ENCODE data around the gene ENTPD7.
A peak's percentile ranks its signal among the peaks of the same experiment; 100 is the strongest.
"Not testable (repeated sequence)": the region's sequence is repeated elsewhere in the genome, so short reads cannot be mapped to it uniquely, and the experiment has no call there.

Gene ENTPD7

GRCh38 chr10:99693933-99694583 lies 34.7 kb downstream of the ENTPD7 start:
- no peak for DNase-seq

GRCh38 chr10:99695761-99696160 lies 36.5 kb downstream of the ENTPD7 start:
- no peak for DNase-seq

- no peak for DNase-seq
Observed at GRCh38 chr10:99698504-99699080, 39.3 kb downstream of the ENTPD7 start.

- no peak for DNase-seq
Observed at GRCh38 chr10:99700649-99701048, 41.3 kb downstream of the ENTPD7 start.

GRCh38 chr10:99708428-99709012 lies 49.2 kb downstream of the ENTPD7 start:
- DNase-seq: no peak

GRCh38 chr10:99709480-99710229 lies 50.3 kb downstream of the ENTPD7 start:
- no peak for DNase-seq

GRCh38 chr10:99711129-99711719 lies 51.9 kb downstream of the ENTPD7 start:
- no peak for DNase-seq

- no peak for DNase-seq
Observed at GRCh38 chr10:99714446-99714845, 55.1 kb downstream of the ENTPD7 start.

GRCh38 chr10:99720387-99720786 lies 61.1 kb downstream of the ENTPD7 start:
- no peak for DNase-seq

GRCh38 chr10:99730026-99730425 lies 70.7 kb downstream of the ENTPD7 start:
- DNase-seq: peak; percentile 77

GRCh38 chr10:99731306-99732032 lies 72.2 kb downstream of the ENTPD7 start:
- DNase-seq: no peak

- DNase-seq: peak; percentile 93
Observed at GRCh38 chr10:99732033-99732842, 72.9 kb downstream of the ENTPD7 start, which contains the start of the genes COX15 and CUTC. Gene COX15, minus strand, starts transcription at chr10:99732127. Its CDS starts 78 bp downstream, at chr10:99732049. Gene CUTC, plus strand, starts transcription at chr10:99732234. Its CDS starts 115 bp downstream, at chr10:99732349.

- no peak for DNase-seq
Observed at GRCh38 chr10:99733366-99733765, 74.1 kb downstream of the ENTPD7 start.

- DNase-seq: not testable (repeated sequence)
Observed at GRCh38 chr10:99734111-99734510, 74.8 kb downstream of the ENTPD7 start.

- no peak for DNase-seq
Observed at GRCh38 chr10:99740260-99740659, 81.0 kb downstream of the ENTPD7 start.

GRCh38 chr10:99740933-99741559 lies 81.7 kb downstream of the ENTPD7 start:
- DNase-seq: no peak

GRCh38 chr10:99742254-99742653 lies 82.9 kb downstream of the ENTPD7 start:
- no peak for DNase-seq

GRCh38 chr10:99742701-99743100 lies 83.4 kb downstream of the ENTPD7 start:
- DNase-seq: no peak

GRCh38 chr10:99743841-99744240 lies 84.5 kb downstream of the ENTPD7 start:
- no peak for DNase-seq

GRCh38 chr10:99746166-99746565 lies 86.9 kb downstream of the ENTPD7 start:
- DNase-seq: not testable (repeated sequence)
